ENCODE results near the gene ACO1. TPM values are rescaled to one million over a fixed set of nuclear protein-coding genes. Genes with fewer than 3 reads are reported as not detected.
A peak's percentile ranks its signal among the peaks of the same experiment; 100 is the strongest.

ACO1 gene
- total RNA-seq, 1 experiment from 2014 or later, result 36.2 TPM

DNA sequence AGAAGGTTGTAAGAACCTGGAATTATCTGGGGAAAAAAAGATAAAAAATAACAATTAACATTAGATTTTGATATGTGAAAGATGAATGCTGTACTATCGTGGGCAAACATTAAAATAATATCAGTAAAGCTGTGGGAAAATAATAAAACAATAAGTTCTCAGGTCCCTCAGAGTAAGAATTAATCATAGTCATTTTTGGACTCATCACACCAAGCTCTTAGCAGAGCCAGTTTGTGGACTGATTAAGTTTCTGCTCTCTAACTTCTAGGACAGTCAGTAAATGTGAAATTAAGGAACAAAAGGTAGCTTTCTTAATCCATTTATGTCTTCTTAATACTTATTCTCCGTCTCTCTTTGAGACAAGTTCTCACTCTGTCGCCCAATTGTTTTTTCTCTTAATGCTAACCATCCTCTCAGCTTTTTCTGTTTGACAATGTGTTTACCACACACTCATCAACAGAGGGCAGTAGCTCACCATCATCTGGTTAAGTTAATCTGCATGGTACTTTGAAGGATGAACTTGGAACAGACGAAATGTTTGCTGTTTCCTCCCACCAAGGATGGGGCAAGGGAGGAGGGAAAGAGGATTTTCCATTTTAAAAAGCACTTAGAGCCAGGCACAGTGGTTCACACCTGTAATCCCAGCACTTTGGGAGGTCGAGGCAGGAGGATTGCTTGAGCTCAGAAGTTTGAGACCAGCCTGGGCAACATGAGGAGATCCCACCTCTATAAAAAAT is 5.3 kb upstream of the ACO1 start:
- Histone ChIP-seq H3K36me3 (ENCODE audit: control insufficient read depth in 1 of 2, insufficient read depth in 2 of 2, low read length in 2 of 2) (no peaks in the 10 kb centered on the region), H3K27ac (ENCODE audit: low read depth, low read length) (no peak overlapping the region), H3K4me2 (ENCODE audit: low read length) (peak overlapping the region; percentile 50), H3K9me3 (ENCODE audit: control insufficient read depth in 1 of 2, insufficient read depth in 1 of 2, low read depth in 1 of 2, low read length in 2 of 2) (no peaks in the 10 kb centered on the region), H3K9me2 (ENCODE audit: insufficient read depth) (no peaks in the 10 kb centered on the region), H3K9ac (ENCODE audit: low read length) (no peak overlapping the region), H3K27me3 (ENCODE audit: insufficient read depth, low read length) (no peaks in the 10 kb centered on the region), H3K4me1 (ENCODE audit: control insufficient read depth in 1 of 2, insufficient read depth in 2 of 2, low read length in 2 of 2) (peaks cover 0 to 14% of the 10 kb centered on the region in 2 experiments; a peak in 3 of 4 replicates), H2AFZ (ENCODE audit: low read depth, low read length, poor library complexity, severe bottlenecking) (peak overlapping the region; percentile 89), H4K20me1 (ENCODE audit: insufficient read depth) (no peaks in the 10 kb centered on the region), H3K4me3 (replicated peaks in 1 of 2; ENCODE audit: low read depth in 1 of 2, low read length in 2 of 2) (no peak overlapping the region), H3K79me2 (ENCODE audit: insufficient read depth, low read length) (no peaks in the 10 kb centered on the region)
- TF ChIP-seq RAD21 (IDR thresholded peaks at IDR 0.05; ENCODE audit: low read depth) (peak; percentile 95), SRF (IDR thresholded peaks at IDR 0.05; ENCODE audit: low read depth) (peak; percentile 16; the same call in 1 of the 2 replicates), SIN3A (IDR thresholded peaks at IDR 0.05; ENCODE audit: low read depth) (0 out of 2 replicates have a peak, but pooled peaks have one; percentile 10), EGR1 (IDR thresholded peaks at IDR 0.05; ENCODE audit: low read depth) (no peak), CBX3 (IDR thresholded peaks at IDR 0.05; ENCODE audit: low read depth) (no peak), CEBPB (IDR thresholded peaks at IDR 0.05; ENCODE audit: low read depth) (no peak), FOSL1 (IDR thresholded peaks at IDR 0.05; ENCODE audit: low read depth) (no peak)
- TF ChIP-seq, protein P1, sequence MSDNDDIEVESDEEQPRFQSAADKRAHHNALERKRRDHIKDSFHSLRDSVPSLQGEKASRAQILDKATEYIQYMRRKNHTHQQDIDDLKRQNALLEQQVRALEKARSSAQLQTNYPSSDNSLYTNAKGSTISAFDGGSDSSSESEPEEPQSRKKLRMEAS (IDR thresholded peaks at IDR 0.05), result peak; percentile 54
- TF ChIP-seq, protein P2, sequence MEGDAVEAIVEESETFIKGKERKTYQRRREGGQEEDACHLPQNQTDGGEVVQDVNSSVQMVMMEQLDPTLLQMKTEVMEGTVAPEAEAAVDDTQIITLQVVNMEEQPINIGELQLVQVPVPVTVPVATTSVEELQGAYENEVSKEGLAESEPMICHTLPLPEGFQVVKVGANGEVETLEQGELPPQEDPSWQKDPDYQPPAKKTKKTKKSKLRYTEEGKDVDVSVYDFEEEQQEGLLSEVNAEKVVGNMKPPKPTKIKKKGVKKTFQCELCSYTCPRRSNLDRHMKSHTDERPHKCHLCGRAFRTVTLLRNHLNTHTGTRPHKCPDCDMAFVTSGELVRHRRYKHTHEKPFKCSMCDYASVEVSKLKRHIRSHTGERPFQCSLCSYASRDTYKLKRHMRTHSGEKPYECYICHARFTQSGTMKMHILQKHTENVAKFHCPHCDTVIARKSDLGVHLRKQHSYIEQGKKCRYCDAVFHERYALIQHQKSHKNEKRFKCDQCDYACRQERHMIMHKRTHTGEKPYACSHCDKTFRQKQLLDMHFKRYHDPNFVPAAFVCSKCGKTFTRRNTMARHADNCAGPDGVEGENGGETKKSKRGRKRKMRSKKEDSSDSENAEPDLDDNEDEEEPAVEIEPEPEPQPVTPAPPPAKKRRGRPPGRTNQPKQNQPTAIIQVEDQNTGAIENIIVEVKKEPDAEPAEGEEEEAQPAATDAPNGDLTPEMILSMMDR (IDR thresholded peaks at IDR 0.05 in 2 of 3, conservative IDR thresholded peaks at IDR 0.05 in 1 of 3; ENCODE audit: borderline replicate concordance in 1 of 3, insufficient read depth in 1 of 3, low read depth in 2 of 3, low read length in 2 of 3), result peak; percentile 77 to 94 (median 86)
- RAD21 ChIA-PET (ENCODE audit: low non-redundant PET in 1 of 2, low total read pairs in 2 of 2, uncharacterized antibody in 2 of 2, unreplicated experiment in 2 of 2), result interaction anchor here (0.6 to 2.8 kb wide), 8 partner anchors 53 to 596 kb away, joined by 3 to 38 read pairs (median 8); partner anchors contain the start of gene RIGI (in 2 of the 2)
- BruUV-seq (replicated peaks), result no TSS peak
- DNase-seq (ENCODE audit: low read depth, low spot score), result peak; percentile 67
- ATAC-seq, result peak; percentile 79
- intact Hi-C loops (cut with micrococcal nuclease), result loop anchor here (1.0 to 2.0 kb wide), 6 partner anchors 53 to 592 kb away; partner anchors contain the start of gene RIGI
- CTCF ChIA-PET, result interaction anchor here (0.7 to 5.4 kb wide), 29 partner anchors 10 to 848 kb away, joined by 3 to 553 read pairs (median 4); partner anchors contain the start of genes NDUFB6, RIGI, SMIM27 and TOPORS
- POLR2A ChIA-PET, result interaction anchor here (1.0 to 3.0 kb wide), 3 partner anchors 148 to 201 kb away, joined by 3 to 24 read pairs (median 4); no protein-coding TSS in a partner anchor
